HTR-8/SVneo (cell line): ENCODE measurements around the gene YWHAH.
A peak's percentile ranks its signal among the peaks of the same experiment; 100 is the strongest.
"Not testable (repeated sequence)": the region's sequence is repeated elsewhere in the genome, so short reads cannot be mapped to it uniquely, and the experiment has no call there.

Experiments used
- DNase-seq: peaks from one replicate; pipeline ENCODE4 v3.0.0; 2011; ENCODE audit warnings: low spot score, mixed read lengths; ENCODE audit not compliant: insufficient read length
- FAIRE-seq: peaks from 2 replicates; lab custom pipeline; 2011; peaks lifted over from hg19 to GRCh38; lab: Jason Lieb, UNC

YWHAH gene

GRCh38 chr22:31972180-31972579 lies 27.8 kb downstream of the YWHAH start:
- DNase-seq = no peak
- no peak for FAIRE-seq

GRCh38 chr22:31973739-31974138 lies 29.4 kb downstream of the YWHAH start:
- FAIRE-seq (no peak), DNase-seq (no peak)

GRCh38 chr22:31977141-31977841 lies 33.0 kb downstream of the YWHAH start:
- peak; percentile 82 for FAIRE-seq
- DNase-seq = peak; percentile 74

DNA sequence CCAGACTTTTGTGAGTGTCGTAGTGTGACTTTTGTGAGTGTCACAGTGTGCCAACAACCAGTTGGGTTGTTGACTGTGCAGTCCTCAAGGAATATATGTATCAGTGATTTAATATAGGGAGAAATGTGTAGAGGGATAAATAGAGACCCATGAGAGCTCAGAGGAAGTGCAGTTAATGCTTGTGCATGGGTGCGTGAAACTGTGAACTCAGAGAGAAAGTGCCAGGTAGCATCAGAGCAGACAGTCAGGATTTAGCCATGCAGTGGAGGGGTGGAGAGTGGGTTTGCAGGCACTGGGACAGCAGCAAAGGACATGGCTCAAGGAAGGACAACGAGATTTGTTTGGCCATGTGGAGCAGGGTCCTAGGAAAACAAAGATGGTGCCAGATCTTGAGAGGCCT lies 33.6 kb downstream of the YWHAH start:
- FAIRE-seq (no peak), DNase-seq (no peak)

DNA sequence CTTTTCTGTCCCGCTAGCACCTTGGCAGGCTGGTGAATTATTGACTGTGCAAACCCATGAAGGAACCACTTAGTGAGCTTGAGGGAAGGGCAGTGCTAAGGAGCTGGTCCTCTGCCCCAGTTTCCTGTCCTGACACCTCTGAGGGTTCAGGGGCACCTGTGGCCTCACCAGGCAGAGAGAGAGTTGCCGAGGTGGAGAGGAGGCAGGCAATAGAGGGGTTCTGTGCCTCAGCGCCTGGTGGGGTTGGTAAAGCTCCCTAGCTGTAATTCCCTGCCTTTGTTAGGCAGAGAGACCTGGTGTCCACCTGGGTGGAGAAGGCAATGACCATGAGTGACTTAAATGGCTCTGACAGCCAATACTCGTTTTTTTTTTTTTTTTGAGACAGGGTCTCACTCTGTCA lies 36.3 kb downstream of the YWHAH start:
- FAIRE-seq (no peak), DNase-seq (no peak)

- not testable (repeated sequence) for FAIRE-seq, DNase-seq
These were observed 37.6 kb downstream of the YWHAH start for GRCh38 chr22:31981976-31982375.

- FAIRE-seq = no peak
These were observed 39.7 kb downstream of the YWHAH start for GRCh38 chr22:31983911-31984656.

GRCh38 chr22:31987218-31987617 lies 42.9 kb downstream of the YWHAH start:
- no peak for DNase-seq
- FAIRE-seq = no peak

More at GRCh38 chr22:31983911-31984656, 39.7 kb downstream of the YWHAH start:
- no peak for DNase-seq

DNA sequence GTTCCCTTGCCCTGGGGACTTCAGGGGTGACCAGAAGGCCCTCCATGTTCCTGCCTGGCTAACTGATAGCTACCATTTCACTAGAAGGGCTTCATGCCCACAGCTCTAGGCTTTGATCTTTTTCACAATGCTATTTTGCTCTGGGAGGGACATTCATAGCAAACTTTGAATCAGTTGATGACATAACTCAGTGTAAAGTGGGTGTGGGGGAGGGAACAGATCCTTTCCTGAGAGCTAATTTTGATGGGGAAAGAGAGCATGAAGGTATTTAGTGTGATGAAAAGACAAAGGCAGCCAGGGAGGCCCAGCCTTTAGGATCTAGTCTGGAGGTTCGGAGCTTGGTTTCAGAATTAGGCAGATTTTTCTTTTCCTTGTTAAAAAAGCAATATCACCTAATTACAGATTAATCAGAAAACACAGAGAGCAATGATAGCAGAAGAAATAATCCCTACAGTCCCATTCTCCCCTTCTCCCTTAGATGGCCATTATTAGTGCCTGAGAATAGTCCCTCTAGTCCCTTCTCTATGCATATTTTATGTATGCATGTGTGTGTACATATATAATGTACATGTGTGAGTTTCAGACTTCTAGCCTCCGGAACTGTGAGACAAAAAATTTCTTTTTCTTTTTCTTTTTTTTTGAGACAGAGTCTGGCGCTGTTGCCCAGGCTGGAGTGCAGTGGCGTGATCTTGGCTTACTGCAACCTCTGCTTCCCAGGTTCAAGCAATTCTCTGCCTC lies 46.9 kb downstream of the YWHAH start:
- DNase-seq (no peak), FAIRE-seq (no peak)

DNA sequence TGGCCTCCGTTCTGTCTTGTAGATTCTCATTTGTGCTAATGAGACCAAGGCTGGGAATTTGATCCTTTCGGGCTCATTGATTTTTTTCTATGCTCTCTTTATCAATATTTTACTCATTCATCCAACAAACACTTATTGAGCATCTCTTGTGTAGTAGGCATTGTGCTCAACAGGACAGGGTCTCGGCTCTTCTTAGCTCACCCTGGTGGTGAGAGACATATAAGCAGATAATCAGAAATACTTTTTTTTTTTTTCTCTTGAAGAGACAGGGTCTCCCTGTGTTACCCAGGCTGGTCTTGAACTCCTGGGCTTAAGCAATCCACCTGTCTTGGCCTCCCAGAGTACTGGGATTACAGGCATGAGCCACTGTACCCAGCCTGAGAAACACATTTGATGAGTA lies 50.7 kb downstream of the YWHAH start:
- DNase-seq (no peak), FAIRE-seq (no peak)

- DNase-seq = no peak
- FAIRE-seq = no peak
These were observed 51.5 kb downstream of the YWHAH start for GRCh38 chr22:31995807-31996206.

DNA sequence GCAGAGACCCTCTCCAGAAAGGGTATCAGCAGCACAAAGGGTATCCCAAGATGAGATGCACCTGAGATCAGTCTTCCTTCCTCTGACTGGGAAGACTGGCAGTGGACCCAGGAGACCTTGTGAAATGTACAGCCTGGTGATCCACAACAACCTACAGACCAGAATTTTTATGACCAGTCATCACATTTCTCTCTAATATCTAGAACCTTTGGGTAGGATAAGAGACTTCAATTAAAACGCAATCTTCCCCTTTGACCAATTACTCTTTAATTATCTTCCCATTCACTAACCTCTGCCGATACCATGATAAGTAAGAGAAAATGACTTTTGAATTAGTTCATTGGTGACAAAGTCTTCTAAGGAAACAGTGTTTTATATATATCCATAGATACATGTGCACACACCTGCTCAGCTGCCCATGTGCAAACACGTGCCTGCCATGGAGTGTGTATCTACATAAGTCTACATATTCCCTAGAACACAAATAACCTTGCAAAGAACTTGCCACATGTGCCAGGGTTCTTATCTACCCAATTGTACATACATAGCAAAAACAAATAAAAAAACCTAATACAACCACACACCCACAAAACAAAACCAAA lies 54.5 kb downstream of the YWHAH start:
- FAIRE-seq = no peak
- DNase-seq = no peak

DNA sequence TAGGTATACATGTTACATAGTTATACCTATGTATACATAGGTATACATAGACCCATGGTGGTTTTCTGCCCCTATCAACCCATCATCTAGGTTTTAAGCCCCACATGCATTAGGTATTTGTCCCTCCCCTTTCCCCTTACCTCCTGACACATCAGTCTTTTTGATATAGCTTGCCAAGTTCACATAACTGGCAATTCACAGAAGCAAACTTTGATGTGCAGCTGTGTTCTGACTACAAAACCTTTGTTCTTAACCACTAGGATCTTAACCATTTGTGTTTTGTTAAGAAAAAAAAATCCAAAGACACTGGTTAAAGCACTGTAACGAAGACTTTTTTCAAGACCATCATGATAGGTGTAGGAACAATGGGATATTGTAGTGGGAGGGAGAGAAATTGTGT lies 55.8 kb downstream of the YWHAH start:
- DNase-seq (no peak), FAIRE-seq (no peak)

DNA sequence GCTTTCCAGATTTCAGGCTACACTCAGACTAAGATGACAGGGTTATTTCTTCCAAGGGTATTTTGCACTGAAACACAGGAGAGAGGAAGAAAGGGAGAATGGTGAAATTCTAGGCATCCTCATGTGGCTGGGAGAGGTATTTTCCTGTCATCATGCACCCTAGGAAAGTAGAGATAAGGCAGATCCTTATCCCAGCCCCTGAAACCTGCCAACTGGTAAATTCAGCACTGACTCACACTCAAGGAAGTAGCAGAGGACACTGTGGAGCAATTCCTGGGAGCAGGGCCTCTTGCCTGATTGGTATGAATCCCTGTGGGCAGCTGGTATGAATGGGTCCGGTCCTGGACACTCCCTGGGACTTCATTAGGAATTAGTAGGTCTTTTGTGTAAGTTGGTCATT lies 61.1 kb downstream of the YWHAH start:
- FAIRE-seq = no peak
- DNase-seq = no peak
